ENCODE measurements around the gene INPP5A.

The INPP5A gene

DNA sequence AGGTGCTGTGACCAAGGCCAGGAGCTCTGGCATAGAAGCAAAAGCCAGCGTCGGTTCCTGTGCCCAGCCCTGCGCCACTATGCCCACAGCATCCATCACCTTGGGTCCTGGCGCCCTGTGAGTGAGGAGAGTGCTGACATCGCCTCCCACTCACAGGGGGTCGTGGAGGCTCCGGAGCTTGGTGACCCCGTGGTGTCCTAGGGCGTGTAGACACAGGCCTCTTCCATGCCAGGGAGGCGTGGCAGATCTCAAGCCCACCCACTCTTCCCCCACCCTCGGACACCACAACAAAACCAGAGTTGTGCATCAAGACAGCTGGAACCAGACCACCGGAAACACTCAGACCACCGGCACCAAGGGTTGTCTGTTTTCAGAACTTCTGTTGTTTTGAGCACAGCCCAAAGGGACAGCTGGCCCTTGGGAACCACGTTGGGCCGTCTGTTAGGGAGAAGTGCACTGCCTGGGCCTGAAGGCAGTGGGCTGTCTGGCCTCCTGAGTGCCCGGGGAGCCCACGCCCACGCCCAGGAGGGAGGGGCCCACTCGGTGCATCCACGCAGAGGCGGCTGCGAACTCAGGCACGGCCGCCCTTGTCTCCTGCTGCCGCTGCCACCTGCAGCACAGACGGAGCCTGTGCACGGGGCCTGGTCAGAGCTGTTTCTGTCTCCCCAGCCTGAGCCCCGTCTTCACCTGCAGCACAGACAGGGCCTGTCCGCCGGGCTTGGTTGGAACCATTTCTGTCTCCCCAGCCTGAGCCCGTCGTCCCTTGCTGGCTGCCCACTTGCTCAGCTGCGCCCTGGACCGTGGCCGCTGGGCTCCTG, 106.3 kb downstream of the INPP5A start:
- no peak for DNase-seq (ENCODE audit: low read depth, low spot score)
- Histone ChIP-seq H3K4me3 (ENCODE audit: insufficient read length, low read depth) (no peak overlapping the region), H3K9ac (ENCODE audit: insufficient read length, low read depth) (peak overlapping the region; percentile 42), H3K9me3 (ENCODE audit: insufficient read depth, low read length) (no peaks in the 10 kb centered on the region), H3K4me1 (ENCODE audit: insufficient read depth, insufficient read length) (no peaks in the 10 kb centered on the region), H3K36me3 (ENCODE audit: insufficient read depth, insufficient read length, low read length) (peaks cover 4% of the 10 kb centered on the region), H3K27me3 (ENCODE audit: insufficient read depth, insufficient read length) (no peaks in the 10 kb centered on the region)
- TF ChIP-seq SUZ12 (IDR thresholded peaks at IDR 0.05; ENCODE audit: extremely low read depth, insufficient read depth, insufficient read length), result no peak
- TF ChIP-seq YY1 (IDR thresholded peaks at IDR 0.05; ENCODE audit: insufficient read depth, insufficient read length), result no peak
- TF ChIP-seq ZNF274 (IDR thresholded peaks at IDR 0.05; ENCODE audit: low read depth, low read length), result no peak

DNA sequence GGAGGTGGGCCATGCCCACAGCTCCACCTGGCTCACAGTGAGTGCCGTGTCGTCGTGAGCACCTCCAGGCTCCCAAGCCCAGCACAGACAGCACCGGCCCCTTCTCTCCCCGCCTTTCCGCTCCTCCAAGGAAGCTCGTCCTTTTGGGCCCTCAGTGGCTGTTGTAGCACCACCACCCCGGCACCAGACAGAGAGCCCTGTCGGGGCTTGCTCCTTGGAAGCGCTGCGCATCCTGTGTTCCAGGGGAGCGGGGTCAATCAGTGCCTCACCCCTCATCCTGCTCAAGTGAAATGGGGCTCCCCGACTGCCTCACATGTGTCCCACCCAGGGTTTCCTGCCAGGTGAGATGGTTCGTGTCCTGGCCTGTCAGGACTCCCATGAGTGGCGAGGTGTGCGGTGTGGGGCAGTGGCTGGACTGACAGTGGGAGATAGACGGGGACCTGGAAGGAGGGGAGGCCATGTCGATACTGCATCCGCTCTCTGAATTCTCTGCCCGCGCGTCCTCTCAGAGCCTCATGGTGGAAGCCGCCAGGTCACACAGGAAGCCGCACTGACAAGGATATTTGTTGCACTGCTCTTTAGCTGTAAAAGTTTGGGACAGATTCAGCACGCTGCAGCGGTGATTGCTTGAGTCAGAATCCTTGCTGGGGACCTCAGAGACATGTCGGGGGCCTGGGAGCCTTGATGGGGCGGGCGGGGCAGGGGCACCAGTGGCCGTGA, 107.1 kb downstream of the INPP5A start:
- H3K4me3 ChIP-seq (ENCODE audit: insufficient read length, low read depth), result no peak overlapping the region
- no peak for DNase-seq (ENCODE audit: low read depth, low spot score)
- peaks cover 4% of the 10 kb centered on the region for H3K36me3 ChIP-seq (ENCODE audit: insufficient read depth, insufficient read length, low read length)
- H3K4me1 ChIP-seq (ENCODE audit: insufficient read depth, insufficient read length), result no peaks in the 10 kb centered on the region
- no peak for TF ChIP-seq SUZ12 (IDR thresholded peaks at IDR 0.05; ENCODE audit: extremely low read depth, insufficient read depth, insufficient read length)
- TF ChIP-seq YY1 (IDR thresholded peaks at IDR 0.05; ENCODE audit: insufficient read depth, insufficient read length), result no peak
- TF ChIP-seq ZNF274 (IDR thresholded peaks at IDR 0.05; ENCODE audit: low read depth, low read length), result no peak
- peak overlapping the region; percentile 42 for H3K9ac ChIP-seq (ENCODE audit: insufficient read length, low read depth)
- no peaks in the 10 kb centered on the region for H3K9me3 ChIP-seq (ENCODE audit: insufficient read depth, low read length)
- no peaks in the 10 kb centered on the region for H3K27me3 ChIP-seq (ENCODE audit: insufficient read depth, insufficient read length)

DNA sequence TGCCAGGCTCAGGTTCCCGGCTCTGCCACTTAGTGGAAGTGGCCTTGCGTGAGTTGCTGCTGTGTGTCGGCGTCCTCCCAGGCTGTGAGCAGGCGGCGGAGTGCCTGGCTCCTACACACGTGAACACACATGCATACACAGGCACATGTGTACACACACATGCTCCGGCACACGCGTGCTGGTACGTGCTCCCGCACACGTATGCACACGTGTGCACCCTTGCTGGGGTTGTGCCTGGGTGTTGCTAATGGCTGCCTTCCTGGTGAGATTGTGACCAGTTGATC, 107.6 kb downstream of the INPP5A start:
- Histone ChIP-seq H3K4me3 (ENCODE audit: insufficient read length, low read depth) (no peak overlapping the region), H3K9ac (ENCODE audit: insufficient read length, low read depth) (no peak overlapping the region), H3K36me3 (ENCODE audit: insufficient read depth, insufficient read length, low read length) (peaks cover 9% of the 10 kb centered on the region), H3K4me1 (ENCODE audit: insufficient read depth, insufficient read length) (no peaks in the 10 kb centered on the region), H3K9me3 (ENCODE audit: insufficient read depth, low read length) (no peaks in the 10 kb centered on the region), H3K27me3 (ENCODE audit: insufficient read depth, insufficient read length) (no peaks in the 10 kb centered on the region)
- TF ChIP-seq SUZ12 (IDR thresholded peaks at IDR 0.05; ENCODE audit: extremely low read depth, insufficient read depth, insufficient read length), result no peak
- TF ChIP-seq ZNF274 (IDR thresholded peaks at IDR 0.05; ENCODE audit: low read depth, low read length), result no peak
- no peak for TF ChIP-seq YY1 (IDR thresholded peaks at IDR 0.05; ENCODE audit: insufficient read depth, insufficient read length)
- DNase-seq (ENCODE audit: low read depth, low spot score), result no peak

DNA sequence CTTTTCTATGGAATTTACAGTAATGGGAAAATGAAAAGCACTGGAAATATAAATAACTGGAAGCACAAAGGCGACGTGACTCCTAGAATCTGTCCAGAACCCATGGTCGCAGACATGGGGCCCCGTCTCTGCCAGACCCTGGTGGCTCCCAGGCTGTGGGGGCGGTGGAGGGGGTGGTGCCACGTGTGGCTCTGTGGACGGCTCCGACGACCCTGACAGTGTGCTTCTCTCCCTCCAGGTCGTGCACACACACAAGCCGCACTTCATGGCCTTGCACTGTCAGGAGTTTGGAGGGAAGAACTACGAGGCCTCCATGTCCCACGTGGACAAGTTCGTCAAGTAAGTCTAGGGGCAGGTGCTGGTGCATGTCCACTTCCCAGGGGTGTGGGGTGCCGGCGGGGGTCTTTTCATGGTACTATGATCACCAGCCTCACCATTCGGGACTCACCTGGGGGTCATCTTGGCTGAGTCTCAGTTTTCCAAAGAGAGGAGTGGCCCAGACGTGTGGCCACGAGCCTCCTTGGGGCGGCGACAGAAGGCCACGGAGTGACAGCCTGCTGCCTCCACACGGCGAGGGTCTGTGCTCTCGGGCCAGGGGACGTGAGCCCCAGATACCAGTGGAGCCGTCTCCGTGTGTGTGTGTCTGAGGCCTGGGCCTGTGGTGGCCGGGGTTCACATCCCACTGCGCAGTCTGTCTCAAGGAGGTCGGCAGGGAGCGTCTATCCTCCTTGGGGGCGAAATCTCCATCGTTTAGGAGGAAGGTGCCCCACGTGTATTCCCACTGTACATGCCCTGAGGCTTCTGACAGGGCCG, 108.2 kb downstream of the INPP5A start:
- no peak overlapping the region for H3K4me3 ChIP-seq (ENCODE audit: insufficient read length, low read depth)
- H3K27me3 ChIP-seq (ENCODE audit: insufficient read depth, insufficient read length), result no peaks in the 10 kb centered on the region
- no peaks in the 10 kb centered on the region for H3K9me3 ChIP-seq (ENCODE audit: insufficient read depth, low read length)
- TF ChIP-seq SUZ12 (IDR thresholded peaks at IDR 0.05; ENCODE audit: extremely low read depth, insufficient read depth, insufficient read length) (no peak), YY1 (IDR thresholded peaks at IDR 0.05; ENCODE audit: insufficient read depth, insufficient read length) (no peak), ZNF274 (IDR thresholded peaks at IDR 0.05; ENCODE audit: low read depth, low read length) (no peak)
- no peaks in the 10 kb centered on the region for H3K4me1 ChIP-seq (ENCODE audit: insufficient read depth, insufficient read length)
- H3K9ac ChIP-seq (ENCODE audit: insufficient read length, low read depth), result no peak overlapping the region
- H3K36me3 ChIP-seq (ENCODE audit: insufficient read depth, insufficient read length, low read length), result peaks cover 13% of the 10 kb centered on the region
- DNase-seq (ENCODE audit: low read depth, low spot score), result no peak

DNA sequence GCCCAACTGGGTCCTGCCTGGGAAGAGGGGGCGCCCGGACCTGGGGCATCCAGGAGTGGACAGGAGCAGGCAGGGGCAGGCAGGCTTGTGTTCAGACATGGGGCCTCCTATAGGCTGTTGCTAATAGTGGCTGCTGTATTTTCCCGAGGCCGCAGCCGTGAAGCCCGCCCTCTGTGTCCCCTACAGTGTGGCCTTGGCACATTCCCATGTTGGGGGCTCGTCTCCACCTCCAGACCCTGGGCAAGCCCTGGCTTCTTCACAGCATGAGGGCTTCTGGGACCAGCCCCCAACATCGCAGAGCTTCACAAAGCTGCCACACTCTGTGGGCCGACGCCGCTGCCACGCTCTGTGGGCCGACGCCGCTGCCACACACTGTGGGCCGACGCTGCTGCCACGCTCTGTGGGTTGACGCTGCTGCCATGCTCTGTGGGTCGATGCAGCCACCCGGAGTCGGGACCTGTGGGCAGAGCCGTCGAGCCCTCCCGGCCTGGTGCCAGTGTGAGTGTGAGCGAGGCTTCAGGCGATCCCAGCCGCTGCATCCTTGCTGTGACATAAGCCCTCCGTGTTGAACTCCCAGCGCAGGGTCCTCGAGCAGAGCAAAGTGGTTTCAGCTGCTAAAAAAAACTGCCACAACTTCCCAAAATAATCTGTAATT, 109.0 kb downstream of the INPP5A start:
- TF ChIP-seq SUZ12 (IDR thresholded peaks at IDR 0.05; ENCODE audit: extremely low read depth, insufficient read depth, insufficient read length) (no peak), YY1 (IDR thresholded peaks at IDR 0.05; ENCODE audit: insufficient read depth, insufficient read length) (no peak), ZNF274 (IDR thresholded peaks at IDR 0.05; ENCODE audit: low read depth, low read length) (no peak)
- Histone ChIP-seq H3K9me3 (ENCODE audit: insufficient read depth, low read length) (no peaks in the 10 kb centered on the region), H3K4me1 (ENCODE audit: insufficient read depth, insufficient read length) (no peaks in the 10 kb centered on the region), H3K9ac (ENCODE audit: insufficient read length, low read depth) (no peak overlapping the region), H3K36me3 (ENCODE audit: insufficient read depth, insufficient read length, low read length) (peaks cover 13% of the 10 kb centered on the region), H3K4me3 (ENCODE audit: insufficient read length, low read depth) (no peak overlapping the region), H3K27me3 (ENCODE audit: insufficient read depth, insufficient read length) (no peaks in the 10 kb centered on the region)
- no peak for DNase-seq (ENCODE audit: low read depth, low spot score)

DNA sequence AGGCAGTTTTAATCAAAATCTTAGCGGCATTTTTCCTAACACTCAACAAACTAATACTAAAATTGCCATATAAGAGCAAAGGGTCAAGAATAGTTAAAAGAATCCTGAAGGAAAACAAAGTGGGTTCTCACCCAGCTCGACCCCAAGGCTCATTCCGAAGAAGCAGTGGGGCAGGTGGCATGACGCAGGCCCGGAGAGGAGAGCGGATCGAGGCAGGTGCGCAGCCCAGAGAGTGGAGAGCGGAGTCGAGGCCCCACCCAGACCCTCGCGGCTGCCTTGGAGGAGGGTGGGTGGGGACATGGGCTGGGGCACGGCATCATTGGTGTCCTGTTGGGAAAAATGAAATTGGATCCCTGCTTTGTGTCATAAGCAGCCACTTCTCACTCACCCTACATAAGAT, 109.8 kb downstream of the INPP5A start:
- Histone ChIP-seq H3K9me3 (ENCODE audit: insufficient read depth, low read length) (no peaks in the 10 kb centered on the region), H3K36me3 (ENCODE audit: insufficient read depth, insufficient read length, low read length) (peaks cover 16% of the 10 kb centered on the region), H3K4me3 (ENCODE audit: insufficient read length, low read depth) (no peak overlapping the region), H3K27me3 (ENCODE audit: insufficient read depth, insufficient read length) (no peaks in the 10 kb centered on the region), H3K9ac (ENCODE audit: insufficient read length, low read depth) (no peak overlapping the region), H3K4me1 (ENCODE audit: insufficient read depth, insufficient read length) (no peaks in the 10 kb centered on the region)
- TF ChIP-seq ZNF274 (IDR thresholded peaks at IDR 0.05; ENCODE audit: low read depth, low read length) (no peak), SUZ12 (IDR thresholded peaks at IDR 0.05; ENCODE audit: extremely low read depth, insufficient read depth, insufficient read length) (no peak), YY1 (IDR thresholded peaks at IDR 0.05; ENCODE audit: insufficient read depth, insufficient read length) (no peak)
- DNase-seq (ENCODE audit: low read depth, low spot score), result no peak
